WTC11 (cell line): ENCODE results near the gene SH2D1A. TPM values are rescaled to one million over a fixed set of nuclear protein-coding genes. Genes with fewer than 3 reads are reported as not detected.

ENCODE experiments used
- ATAC-seq: fragments of 200-7000 bp; cut with Tn5 transposase; 2 replicates; pipeline ENCODE4 v1.10.0; 2021; ENCODE audit warnings: mild to moderate bottlenecking, moderate library complexity
- CTCF ChIA-PET: fragments of 300-600 bp; sonication (Branson Sonifier 250); formaldehyde crosslinking; loops from one replicate; lab custom pipeline; 2021; ENCODE audit warnings: antibody characterized with exemption; lab: Charles Lee
- POLR2A ChIA-PET: fragments of 350-600 bp; sonication (Branson Sonifier 250); formaldehyde crosslinking; loops from one replicate; lab custom pipeline; 2021; ENCODE audit warnings: antibody characterized with exemption; lab: Charles Lee
- DNase-seq: peaks from one replicate; pipeline ENCODE4 v3.0.0; 2021; ENCODE audit warnings: low spot score
- H3K27ac Mint-ChIP-seq: 2 replicates; pipeline ENCODE4 v1.8.0; 2021; ENCODE audit warnings: mixed read lengths
- H3K27me3 Mint-ChIP-seq: 2 replicates; pipeline ENCODE4 v1.8.0; 2021; ENCODE audit warnings: low read depth, mild to moderate bottlenecking, moderate library complexity, mixed read lengths
- H3K36me3 Mint-ChIP-seq: 2 replicates; pipeline ENCODE4 v1.8.0; 2021; ENCODE audit warnings: mixed read lengths
- H3K4me1 Mint-ChIP-seq: 2 replicates; pipeline ENCODE4 v1.8.0; 2022; ENCODE audit warnings: mixed read lengths
- H3K4me3 Mint-ChIP-seq: 2 replicates; pipeline ENCODE4 v1.8.0; 2021; ENCODE audit warnings: mild to moderate bottlenecking, moderate library complexity, mixed read lengths
- H3K9me3 Mint-ChIP-seq: 2 replicates; pipeline ENCODE4 v1.8.0; 2021; ENCODE audit warnings: mixed read lengths
- CBFB ChIP-seq: sonication (generic); formaldehyde crosslinking; IDR thresholded peaks from 2 replicates; pipeline ENCODE4 v1.8.1; 2022; ENCODE audit warnings: mild to moderate bottlenecking, low read depth, missing genetic modification reagents
- CREM ChIP-seq: sonication (generic); formaldehyde crosslinking; IDR thresholded peaks from 2 replicates; pipeline ENCODE4 v1.8.1; 2022; ENCODE audit warnings: mild to moderate bottlenecking, missing genetic modification reagents, moderate library complexity
- E2F4 ChIP-seq: sonication (generic); formaldehyde crosslinking; IDR thresholded peaks from 2 replicates; pipeline ENCODE4 v1.8.1; 2022; ENCODE audit warnings: low read depth, mild to moderate bottlenecking, moderate library complexity, missing genetic modification reagents, borderline replicate concordance
- FOXK1 ChIP-seq: sonication (generic); formaldehyde crosslinking; IDR thresholded peaks from 2 replicates; pipeline ENCODE4 v1.8.0; 2022; ENCODE audit warnings: mild to moderate bottlenecking, moderate library complexity, missing genetic modification reagents
- HMGA2 ChIP-seq: fragments of 250-450 bp; sonication (Bioruptor Pico); IDR thresholded peaks from 2 replicates; pipeline ENCODE4 v1.4.0; 2021; ENCODE audit warnings: mild to moderate bottlenecking, moderate library complexity
- HMGXB4 ChIP-seq: sonication (generic); formaldehyde crosslinking; IDR thresholded peaks from 2 replicates; pipeline ENCODE4 v1.8.1; 2023; ENCODE audit warnings: mild to moderate bottlenecking, moderate library complexity, missing genetic modification reagents
- MLX ChIP-seq: sonication (generic); formaldehyde crosslinking; IDR thresholded peaks from 2 replicates; pipeline ENCODE4 v1.8.1; 2023; ENCODE audit warnings: mild to moderate bottlenecking, missing genetic modification reagents, moderate library complexity
- MYBL2 ChIP-seq: sonication (generic); formaldehyde crosslinking; IDR thresholded peaks from 2 replicates; pipeline ENCODE4 v1.8.1; 2023; ENCODE audit warnings: mild to moderate bottlenecking, moderate library complexity, missing genetic modification reagents
- PREB ChIP-seq: sonication (generic); formaldehyde crosslinking; IDR thresholded peaks from 2 replicates; pipeline ENCODE4 v1.8.1; 2022; ENCODE audit warnings: mild to moderate bottlenecking, missing genetic modification reagents, moderate library complexity, borderline replicate concordance
- RELA ChIP-seq: sonication (generic); formaldehyde crosslinking; IDR thresholded peaks from 2 replicates; pipeline ENCODE4 v1.8.1; 2022; ENCODE audit warnings: missing genetic modification reagents, mild to moderate bottlenecking, borderline replicate concordance
- SMAD3 ChIP-seq: sonication (generic); formaldehyde crosslinking; IDR thresholded peaks from 2 replicates; pipeline ENCODE4 v1.8.0; 2022; ENCODE audit warnings: missing genetic modification reagents, mild to moderate bottlenecking, borderline replicate concordance
- SP1 ChIP-seq: sonication (generic); formaldehyde crosslinking; conservative IDR thresholded peaks from 2 replicates; pipeline ENCODE4 v1.8.1; 2022; ENCODE audit warnings: missing genetic modification reagents
- TCF7 ChIP-seq: sonication (generic); formaldehyde crosslinking; IDR thresholded peaks from 2 replicates; pipeline ENCODE4 v1.8.0; 2022; ENCODE audit warnings: mild to moderate bottlenecking, low read depth, missing genetic modification reagents, moderate library complexity
- TP53 ChIP-seq: sonication (generic); formaldehyde crosslinking; IDR thresholded peaks from 2 replicates; pipeline ENCODE4 v1.8.1; 2023; ENCODE audit warnings: mild to moderate bottlenecking, missing genetic modification reagents
- ZNF219 ChIP-seq: sonication (generic); formaldehyde crosslinking; IDR thresholded peaks from 2 replicates; pipeline ENCODE4 v1.8.0; 2023; ENCODE audit warnings: missing genetic modification reagents, mild to moderate bottlenecking, borderline replicate concordance
- ZNF317 ChIP-seq: sonication (generic); formaldehyde crosslinking; IDR thresholded peaks from 2 replicates; pipeline ENCODE4 v1.8.1; 2023; ENCODE audit warnings: low read depth, mild to moderate bottlenecking, moderate library complexity, missing genetic modification reagents, borderline replicate concordance
- ZNF396 ChIP-seq: fragments of 250-450 bp; sonication (Bioruptor Pico); IDR thresholded peaks from 2 replicates; pipeline ENCODE4 v1.8.0; 2021; ENCODE audit warnings: mild to moderate bottlenecking, moderate library complexity, borderline replicate concordance
- ZNF416 ChIP-seq: fragments of 250-450 bp; sonication (Bioruptor Pico); IDR thresholded peaks from 2 replicates; pipeline ENCODE4 v1.9.0; 2021; ENCODE audit warnings: mild to moderate bottlenecking, inconsistent platforms
- ZNF425 ChIP-seq: fragments of 250-450 bp; sonication (Bioruptor Pico); conservative IDR thresholded peaks from 2 replicates; pipeline ENCODE4 v1.9.0; 2021; ENCODE audit warnings: mild to moderate bottlenecking
- total RNA-seq: library from RNA; stranded (reverse); gene quantifications from 3 replicates; pipeline ENCODE4 v1.2.3, GENCODE V29; 2021
- TF ChIP-seq, protein P1 (sequence below): sonication (generic); formaldehyde crosslinking; IDR thresholded peaks from 2 replicates; pipeline ENCODE4 v1.8.1; 2023; ENCODE audit warnings: mild to moderate bottlenecking, missing genetic modification reagents, borderline replicate concordance

The SH2D1A gene
- total RNA-seq, 1 experiment from 2014 or later, result 0.24 TPM

GRCh38 chrX:124393238-124393637, 46.9 kb downstream of the SH2D1A start:
- Mint-ChIP-seq H3K4me1 (peaks cover 5% of the 10 kb centered on the region; the same call in 1 of the 2 replicates), H3K4me3 (no peak overlapping the region), H3K36me3 (no peaks in the 10 kb centered on the region), H3K27me3 (no peaks in the 10 kb centered on the region), H3K9me3 (no peaks in the 10 kb centered on the region), H3K27ac (no peak overlapping the region)
- no peak for ATAC-seq
- POLR2A ChIA-PET, result no interaction called here
- TF ChIP-seq TCF7 (no peak), ZNF317 (CRISPR knock-in tag) (no peak), E2F4 (no peak), MYBL2 (CRISPR knock-in tag) (no peak), ZNF396 (CRISPR knock-in tag) (no peak), PREB (CRISPR knock-in tag) (no peak), CREM (no peak)
- CTCF ChIA-PET, result no interaction called here
- no peak for DNase-seq

GRCh38 chrX:124393659-124394058, 47.3 kb downstream of the SH2D1A start:
- ATAC-seq, result no peak
- Mint-ChIP-seq H3K36me3 (no peaks in the 10 kb centered on the region), H3K4me3 (no peak overlapping the region), H3K27ac (no peak overlapping the region), H3K4me1 (peaks cover 4% of the 10 kb centered on the region; the same call in 1 of the 2 replicates), H3K9me3 (no peaks in the 10 kb centered on the region), H3K27me3 (no peaks in the 10 kb centered on the region)
- ChIA-PET CTCF (no interaction called here), POLR2A (no interaction called here)
- DNase-seq, result no peak
- TF ChIP-seq TP53, result no peak
- no peak for TF ChIP-seq HMGXB4
- TF ChIP-seq SP1 (CRISPR knock-in tag), result no peak
- no peak for TF ChIP-seq CBFB (CRISPR knock-in tag)
- no peak for TF ChIP-seq FOXK1 (CRISPR knock-in tag)
- TF ChIP-seq SMAD3, result no peak
- TF ChIP-seq ZNF219 (CRISPR knock-in tag), result no peak
- TF ChIP-seq, protein P1, sequence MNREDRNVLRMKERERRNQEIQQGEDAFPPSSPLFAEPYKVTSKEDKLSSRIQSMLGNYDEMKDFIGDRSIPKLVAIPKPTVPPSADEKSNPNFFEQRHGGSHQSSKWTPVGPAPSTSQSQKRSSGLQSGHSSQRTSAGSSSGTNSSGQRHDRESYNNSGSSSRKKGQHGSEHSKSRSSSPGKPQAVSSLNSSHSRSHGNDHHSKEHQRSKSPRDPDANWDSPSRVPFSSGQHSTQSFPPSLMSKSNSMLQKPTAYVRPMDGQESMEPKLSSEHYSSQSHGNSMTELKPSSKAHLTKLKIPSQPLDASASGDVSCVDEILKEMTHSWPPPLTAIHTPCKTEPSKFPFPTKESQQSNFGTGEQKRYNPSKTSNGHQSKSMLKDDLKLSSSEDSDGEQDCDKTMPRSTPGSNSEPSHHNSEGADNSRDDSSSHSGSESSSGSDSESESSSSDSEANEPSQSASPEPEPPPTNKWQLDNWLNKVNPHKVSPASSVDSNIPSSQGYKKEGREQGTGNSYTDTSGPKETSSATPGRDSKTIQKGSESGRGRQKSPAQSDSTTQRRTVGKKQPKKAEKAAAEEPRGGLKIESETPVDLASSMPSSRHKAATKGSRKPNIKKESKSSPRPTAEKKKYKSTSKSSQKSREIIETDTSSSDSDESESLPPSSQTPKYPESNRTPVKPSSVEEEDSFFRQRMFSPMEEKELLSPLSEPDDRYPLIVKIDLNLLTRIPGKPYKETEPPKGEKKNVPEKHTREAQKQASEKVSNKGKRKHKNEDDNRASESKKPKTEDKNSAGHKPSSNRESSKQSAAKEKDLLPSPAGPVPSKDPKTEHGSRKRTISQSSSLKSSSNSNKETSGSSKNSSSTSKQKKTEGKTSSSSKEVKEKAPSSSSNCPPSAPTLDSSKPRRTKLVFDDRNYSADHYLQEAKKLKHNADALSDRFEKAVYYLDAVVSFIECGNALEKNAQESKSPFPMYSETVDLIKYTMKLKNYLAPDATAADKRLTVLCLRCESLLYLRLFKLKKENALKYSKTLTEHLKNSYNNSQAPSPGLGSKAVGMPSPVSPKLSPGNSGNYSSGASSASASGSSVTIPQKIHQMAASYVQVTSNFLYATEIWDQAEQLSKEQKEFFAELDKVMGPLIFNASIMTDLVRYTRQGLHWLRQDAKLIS, result no peak
- no peak for TF ChIP-seq ZNF425 (CRISPR knock-in tag)
- TF ChIP-seq MLX (CRISPR knock-in tag), result no peak
- TF ChIP-seq TCF7, result no peak
- no peak for TF ChIP-seq HMGA2
- no peak for TF ChIP-seq RELA
- no peak for TF ChIP-seq ZNF416 (CRISPR knock-in tag)
